Activated CD4-positive, alpha-beta T cell treated with anti-CD3 and anti-CD28 coated beads, Interleukin-2, amount 10 ng/mL, durations not matched to agents 7 days and 5 days (primary cell): ENCODE results near the gene SEPTIN10. TPM values are rescaled to one million over a fixed set of nuclear protein-coding genes. Genes with fewer than 3 reads are reported as not detected.
A peak's percentile ranks its signal among the peaks of the same experiment; 100 is the strongest.
"Not testable (repeated sequence)": the region's sequence is repeated elsewhere in the genome, so short reads cannot be mapped to it uniquely, and the experiment has no call there.

Source experiments
- CTCF ChIA-PET: fragments of 350-600 bp; sonication (Branson Sonifier 250); formaldehyde crosslinking; loops from one replicate; lab custom pipeline; 2021; ENCODE audit warnings: antibody characterized with exemption; lab: Charles Lee
- POLR2A ChIA-PET: fragments of 350-600 bp; sonication (Branson Sonifier 250); formaldehyde crosslinking; loops from one replicate; lab custom pipeline; 2021; ENCODE audit warnings: antibody characterized with exemption; lab: Charles Lee
- DNase-seq: peaks from one replicate; pipeline ENCODE4 v3.0.0-alpha.2; 2020
- H3K27ac Mint-ChIP-seq: one replicate; pipeline ENCODE4 v1.8.0; 2021; ENCODE audit warnings: mild to moderate bottlenecking, moderate library complexity, mixed read lengths
- H3K27me3 Mint-ChIP-seq: one replicate; pipeline ENCODE4 v1.8.0; 2021; ENCODE audit warnings: mixed read lengths
- H3K36me3 Mint-ChIP-seq: one replicate; pipeline ENCODE4 v1.8.0; 2021; ENCODE audit warnings: low read depth, mixed read lengths
- H3K4me1 Mint-ChIP-seq: one replicate; pipeline ENCODE4 v1.8.0; 2021; ENCODE audit warnings: mixed read lengths
- H3K4me3 Mint-ChIP-seq: one replicate; pipeline ENCODE4 v1.8.0; 2021; ENCODE audit warnings: mild to moderate bottlenecking, moderate library complexity, mixed read lengths
- H3K9me3 Mint-ChIP-seq: one replicate; pipeline ENCODE4 v1.8.0; 2021; ENCODE audit warnings: mixed read lengths
- total RNA-seq, 2 experiments: library from RNA; stranded (reverse); gene quantifications; one replicate each; pipeline ENCODE4 v1.2.3, GENCODE V29; 2021

The SEPTIN10 gene
- total RNA-seq, 2 experiments from 2014 or later: 1.7 to 1.8 TPM

DNA sequence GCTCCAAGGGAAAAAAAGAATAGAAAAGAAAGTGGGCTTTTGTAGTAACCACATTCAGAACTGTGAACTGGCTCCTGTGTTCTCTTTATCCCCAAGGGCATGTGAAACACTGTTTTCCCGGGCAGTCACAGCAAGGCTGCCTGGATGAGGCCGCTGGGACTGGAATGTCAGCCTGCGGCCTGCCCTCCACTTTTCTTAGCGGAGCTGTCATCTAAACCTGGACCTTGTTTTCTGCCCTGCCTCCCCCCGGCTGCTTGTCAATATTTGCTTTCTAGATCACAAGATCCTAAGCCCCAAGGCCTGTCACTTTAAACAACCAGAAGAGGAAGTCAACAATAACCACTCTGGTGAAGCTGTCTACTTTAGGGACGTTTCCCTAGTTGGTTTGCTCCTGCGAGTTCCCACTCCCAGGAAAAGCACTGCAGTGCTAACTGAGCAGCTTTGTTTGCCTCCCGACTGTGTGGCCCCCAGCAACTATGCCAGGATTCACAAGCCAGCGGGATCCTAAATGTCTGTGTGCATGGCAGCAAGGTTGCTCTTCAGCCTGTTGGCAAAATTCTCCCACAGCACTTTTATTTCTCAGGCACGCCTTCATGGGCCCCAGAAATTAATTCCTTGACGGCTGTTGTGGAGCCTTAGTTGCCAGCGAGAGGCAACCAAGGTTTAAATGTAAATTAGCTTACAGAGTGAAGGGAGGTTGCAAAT is 31.0 kb upstream of the SEPTIN10 start:
- DNase-seq: no peak
- H3K4me1 Mint-ChIP-seq: no peaks in the 10 kb centered on the region
- no peaks in the 10 kb centered on the region for H3K36me3 Mint-ChIP-seq
- H3K27ac Mint-ChIP-seq: no peak overlapping the region
- no peak overlapping the region for H3K4me3 Mint-ChIP-seq
- ChIA-PET CTCF (interaction anchor here (0.7 kb wide), 1 partner anchor 156 kb away, joined by 4 read pairs; no protein-coding TSS in a partner anchor), POLR2A (no interaction called here)
- H3K9me3 Mint-ChIP-seq: no peaks in the 10 kb centered on the region
- no peaks in the 10 kb centered on the region for H3K27me3 Mint-ChIP-seq

DNA sequence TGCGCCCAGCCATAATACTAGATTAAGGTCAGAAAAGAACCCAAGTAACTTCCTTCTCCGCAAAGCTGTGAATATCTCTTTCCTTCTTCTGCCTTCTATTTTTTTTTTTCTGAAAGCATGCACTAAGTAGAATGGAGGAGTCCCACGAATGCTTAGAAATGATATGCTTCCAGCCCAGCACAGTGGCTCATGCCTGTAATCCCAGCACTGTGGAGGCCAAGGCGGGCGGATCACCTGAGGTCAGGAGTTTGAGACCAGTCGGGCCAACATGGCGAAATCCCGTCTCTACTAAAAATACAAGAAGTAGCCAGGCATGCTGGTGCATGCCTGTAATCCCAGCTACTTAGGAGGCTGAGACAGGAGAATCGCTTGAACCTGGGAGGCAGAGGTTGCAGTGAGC is 26.2 kb upstream of the SEPTIN10 start:
- H3K27ac Mint-ChIP-seq, H3K9me3 Mint-ChIP-seq, POLR2A ChIA-PET, H3K4me1 Mint-ChIP-seq, H3K36me3 Mint-ChIP-seq, CTCF ChIA-PET, H3K4me3 Mint-ChIP-seq, DNase-seq, H3K27me3 Mint-ChIP-seq: not testable (repeated sequence)

DNA sequence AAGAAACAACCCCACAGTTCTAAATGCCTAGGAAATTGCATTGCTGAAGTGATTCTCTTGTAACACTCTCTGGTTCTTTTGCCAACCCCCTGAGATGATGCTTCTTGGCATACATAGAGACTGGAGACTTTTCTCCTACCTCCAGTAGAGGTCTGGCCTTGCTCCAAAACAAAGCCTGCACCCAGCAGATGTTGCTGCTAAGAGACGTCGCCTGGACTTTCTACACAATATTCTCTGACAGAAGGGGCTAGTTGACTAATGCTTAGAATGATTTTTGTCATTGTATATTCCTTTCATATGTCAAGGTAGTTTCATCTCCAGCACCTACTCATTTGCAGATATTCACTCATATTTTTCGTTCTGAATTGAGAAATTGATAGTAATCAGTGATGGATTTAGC is 25.0 kb upstream of the SEPTIN10 start:
- no peaks in the 10 kb centered on the region for H3K36me3 Mint-ChIP-seq
- ChIA-PET CTCF (no interaction called here), POLR2A (no interaction called here)
- H3K4me1 Mint-ChIP-seq: peaks cover 7% of the 10 kb centered on the region
- H3K27me3 Mint-ChIP-seq: peaks cover 2% of the 10 kb centered on the region
- DNase-seq: no peak
- no peaks in the 10 kb centered on the region for H3K9me3 Mint-ChIP-seq
- H3K27ac Mint-ChIP-seq: no peak overlapping the region
- no peak overlapping the region for H3K4me3 Mint-ChIP-seq

DNA sequence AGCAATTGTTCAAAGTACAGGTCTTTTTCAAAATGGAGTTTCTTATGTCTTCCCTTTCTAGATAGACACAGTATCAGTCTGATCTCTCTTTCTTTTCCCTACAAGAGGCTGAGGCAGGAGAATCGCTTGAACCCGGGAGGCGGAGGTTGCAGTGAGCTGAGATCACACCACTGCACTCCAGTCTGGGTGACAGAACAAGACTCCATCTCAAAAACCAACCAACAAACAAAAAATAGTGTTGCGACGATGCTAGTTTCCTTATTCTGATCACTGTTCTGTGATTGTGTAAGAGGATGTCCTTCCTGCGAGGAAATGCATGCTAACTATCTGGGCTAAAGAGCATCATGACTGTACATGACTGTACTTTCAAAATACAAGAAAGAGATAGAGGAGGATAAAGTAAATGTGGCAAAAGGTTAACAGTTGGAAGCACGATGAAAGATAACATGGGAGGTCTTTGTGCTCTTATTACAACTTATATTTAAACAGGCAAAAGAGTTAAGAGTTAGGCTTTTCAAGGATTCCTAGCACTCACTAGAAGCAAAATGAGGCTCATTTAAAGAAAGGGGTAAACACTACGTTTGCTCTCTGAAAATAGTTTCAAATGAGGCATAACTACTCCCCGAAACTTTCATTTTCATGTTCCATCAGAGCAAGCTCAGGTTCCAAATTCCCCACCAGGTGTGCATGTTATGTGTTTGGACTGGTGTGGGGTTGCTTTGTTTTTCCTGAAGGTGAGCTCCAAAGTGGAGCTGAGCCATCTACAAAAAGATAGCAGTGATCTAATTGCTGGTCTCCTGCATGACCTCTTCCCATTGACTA is 24.2 kb upstream of the SEPTIN10 start:
- no peak overlapping the region for H3K27ac Mint-ChIP-seq

DNA sequence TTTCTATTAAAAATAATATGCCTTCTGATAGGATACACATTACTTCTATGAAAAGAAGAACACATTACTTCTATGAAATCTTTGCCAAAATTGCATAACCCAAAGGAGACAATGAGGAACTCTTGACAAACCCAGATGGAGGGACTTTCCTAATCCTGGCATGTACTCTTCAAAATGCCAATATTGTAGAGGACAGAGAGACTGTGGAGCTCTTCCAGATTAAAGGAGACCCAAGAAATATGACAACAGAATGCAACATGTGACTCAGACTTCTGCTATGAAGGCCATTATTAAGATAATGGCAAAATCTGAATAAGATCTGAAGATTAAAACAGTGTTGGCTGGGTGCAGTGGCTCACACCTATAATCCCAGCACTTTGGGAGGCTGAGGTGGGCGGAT is 22.6 kb upstream of the SEPTIN10 start:
- Mint-ChIP-seq H3K27me3 (peaks cover 2% of the 10 kb centered on the region), H3K36me3 (no peaks in the 10 kb centered on the region), H3K27ac (no peak overlapping the region), H3K9me3 (no peaks in the 10 kb centered on the region), H3K4me1 (peaks cover 12% of the 10 kb centered on the region), H3K4me3 (no peak overlapping the region)
- DNase-seq: no peak
- POLR2A ChIA-PET: no interaction called here
- CTCF ChIA-PET: no interaction called here

More for the DNA sequence above, 24.2 kb upstream of the SEPTIN10 start:
- DNase-seq: no peak
- Mint-ChIP-seq H3K36me3 (no peaks in the 10 kb centered on the region), H3K4me1 (peaks cover 12% of the 10 kb centered on the region), H3K4me3 (no peak overlapping the region), H3K27me3 (peaks cover 2% of the 10 kb centered on the region), H3K9me3 (no peaks in the 10 kb centered on the region)
- CTCF ChIA-PET: no interaction called here
- POLR2A ChIA-PET: no interaction called here

DNA sequence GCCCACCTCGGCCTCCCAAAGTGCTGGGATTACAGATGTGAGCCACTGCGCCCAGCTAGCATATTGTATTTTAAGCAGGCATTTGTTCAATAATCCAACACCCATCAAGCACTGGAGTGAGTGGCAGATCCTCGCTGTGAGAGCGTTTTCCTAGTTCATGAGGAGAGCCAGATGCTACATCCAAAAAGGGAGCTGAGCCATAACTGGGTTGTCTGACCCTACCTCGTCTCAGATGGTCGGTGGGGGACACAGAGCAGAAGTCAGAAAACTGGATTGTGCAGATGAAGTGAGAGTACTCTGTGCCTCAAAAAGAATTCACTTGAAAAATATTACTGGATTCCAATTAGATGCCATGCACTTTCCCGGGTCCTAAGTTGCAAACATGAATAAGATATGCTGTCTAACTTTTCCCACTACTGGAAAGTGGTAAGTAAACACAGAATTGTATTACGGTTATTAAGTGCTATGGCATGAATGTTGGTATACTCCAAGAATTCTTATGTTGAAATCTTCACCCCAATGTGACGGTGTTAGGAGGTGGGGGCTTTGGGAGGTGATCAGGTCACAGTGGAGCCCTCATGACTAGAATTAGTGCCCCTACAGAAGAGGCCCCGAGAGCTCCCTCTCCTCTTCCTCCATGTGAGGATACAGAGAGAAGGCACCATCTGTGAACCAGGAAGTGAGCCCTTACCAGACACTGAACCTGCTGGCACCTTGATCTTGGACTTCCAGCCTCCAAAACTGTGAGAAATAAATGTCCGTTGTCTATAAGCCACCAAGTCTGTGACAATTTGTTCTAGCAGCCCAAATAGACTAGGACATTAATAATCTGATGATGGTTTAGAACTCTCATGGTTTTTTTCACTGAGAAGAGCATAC is 21.9 kb upstream of the SEPTIN10 start:
- peaks cover 12% of the 10 kb centered on the region for H3K4me1 Mint-ChIP-seq
- H3K4me3 Mint-ChIP-seq: no peak overlapping the region
- POLR2A ChIA-PET: no interaction called here

DNA sequence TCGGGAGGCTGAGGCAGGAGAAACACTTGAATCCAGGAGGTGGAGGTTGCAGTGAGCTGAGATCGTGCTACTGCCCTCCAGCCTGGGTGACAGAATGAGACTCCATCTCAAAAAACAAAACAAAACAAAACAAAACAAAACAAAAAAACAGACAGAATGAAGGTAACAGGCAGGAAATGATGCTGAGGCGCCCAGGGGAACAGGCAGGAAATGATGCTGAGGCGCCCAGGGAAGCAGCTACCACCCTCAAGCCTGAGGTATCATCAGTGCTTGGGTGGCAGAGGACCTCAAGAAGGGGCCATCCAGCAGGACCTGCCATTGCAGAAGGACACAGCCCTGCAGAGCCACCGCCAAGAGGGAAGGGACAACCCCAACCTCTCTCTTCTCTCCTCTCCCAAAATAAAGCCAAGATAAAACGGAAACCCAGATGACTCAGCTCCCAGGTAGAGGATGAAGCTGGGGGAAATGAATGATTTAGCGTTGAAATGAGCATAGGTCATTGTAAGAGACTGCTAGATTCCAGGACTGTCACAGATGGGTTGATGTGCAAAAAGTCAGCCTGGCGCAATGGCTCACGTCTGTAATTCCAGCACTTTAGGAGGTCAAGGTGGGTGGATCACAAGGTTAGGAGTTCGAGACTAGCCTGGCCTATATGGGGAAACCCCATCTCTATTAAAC is 19.7 kb upstream of the SEPTIN10 start:
- Mint-ChIP-seq H3K36me3 (no peaks in the 10 kb centered on the region), H3K9me3 (no peaks in the 10 kb centered on the region), H3K4me1 (peaks cover 10% of the 10 kb centered on the region), H3K27ac (peak overlapping the region; percentile 66), H3K27me3 (peaks cover 2% of the 10 kb centered on the region), H3K4me3 (no peak overlapping the region)
- ChIA-PET CTCF (interaction anchor here (0.6 to 1.0 kb wide), 3 partner anchors 10 to 549 kb away, joined by 4 read pairs; no protein-coding TSS in a partner anchor), POLR2A (no interaction called here)
- DNase-seq: no peak

More for the DNA sequence above, 21.9 kb upstream of the SEPTIN10 start:
- H3K36me3 Mint-ChIP-seq: no peaks in the 10 kb centered on the region
- CTCF ChIA-PET: no interaction called here
- H3K27ac Mint-ChIP-seq: no peak overlapping the region
- peaks cover 2% of the 10 kb centered on the region for H3K27me3 Mint-ChIP-seq
- H3K9me3 Mint-ChIP-seq: no peaks in the 10 kb centered on the region
- DNase-seq: no peak

DNA sequence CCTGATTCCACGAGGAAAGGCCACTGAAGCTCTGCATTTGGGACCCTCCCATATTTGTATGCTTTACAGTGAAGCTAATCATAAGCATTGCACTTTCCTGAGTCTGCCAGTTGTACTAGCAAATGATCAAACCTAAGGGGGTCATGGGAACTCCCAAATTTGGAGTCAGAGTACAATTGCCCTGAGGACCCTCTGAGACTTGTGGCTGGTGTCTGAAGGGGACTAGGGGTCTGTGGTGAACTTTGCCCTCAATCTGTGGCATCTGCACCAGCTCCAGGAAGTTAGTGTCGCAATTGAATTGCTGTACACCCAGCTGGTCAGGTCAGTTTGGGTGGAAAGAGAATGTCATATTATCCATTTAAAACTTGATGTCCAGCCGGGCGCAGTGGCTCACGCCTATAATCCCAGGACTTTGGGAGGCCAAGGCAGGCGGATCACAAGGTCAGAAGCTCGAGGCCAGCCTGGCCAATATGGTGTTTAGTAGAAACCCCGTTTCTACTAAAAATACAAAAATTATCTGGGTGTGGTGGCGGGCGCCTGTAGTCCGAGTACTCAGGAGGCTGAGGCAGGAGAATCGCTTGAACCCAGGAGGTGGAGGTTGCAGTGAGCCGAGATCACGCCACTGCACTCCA is 18.5 kb upstream of the SEPTIN10 start:
- H3K9me3 Mint-ChIP-seq: no peaks in the 10 kb centered on the region
- POLR2A ChIA-PET: no interaction called here
- DNase-seq: no peak
- CTCF ChIA-PET: no interaction called here
- peaks cover 2% of the 10 kb centered on the region for H3K27me3 Mint-ChIP-seq
- H3K36me3 Mint-ChIP-seq: no peaks in the 10 kb centered on the region
- H3K4me1 Mint-ChIP-seq: peaks cover 5% of the 10 kb centered on the region
- H3K4me3 Mint-ChIP-seq: no peak overlapping the region
- H3K27ac Mint-ChIP-seq: no peak overlapping the region

DNA sequence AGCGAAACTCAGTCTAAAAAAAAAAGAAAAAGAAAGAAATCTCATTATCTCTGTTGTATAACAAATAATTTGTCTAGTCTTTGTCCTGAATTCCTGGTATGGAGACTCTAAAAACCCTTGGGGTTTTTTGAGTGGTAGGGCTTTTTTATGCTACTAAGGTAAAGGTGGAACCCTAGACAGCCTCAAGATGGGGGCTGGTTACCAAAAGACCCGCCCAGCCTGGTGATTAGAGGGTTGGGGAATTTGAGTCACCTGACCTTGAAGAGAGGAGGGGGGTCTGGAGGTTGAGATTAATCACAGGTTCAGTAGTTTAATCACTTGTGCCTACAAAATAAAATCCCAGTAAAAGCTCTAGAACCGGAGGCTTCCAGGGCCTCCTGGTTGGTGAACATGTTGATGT is 18.0 kb upstream of the SEPTIN10 start:
- Mint-ChIP-seq H3K4me3 (no peak overlapping the region), H3K27ac (no peak overlapping the region), H3K4me1 (peaks cover 5% of the 10 kb centered on the region), H3K9me3 (no peaks in the 10 kb centered on the region), H3K36me3 (no peaks in the 10 kb centered on the region), H3K27me3 (peaks cover 2% of the 10 kb centered on the region)
- ChIA-PET POLR2A (no interaction called here), CTCF (interaction anchor here (1.0 kb wide), 1 partner anchor 9 kb away, joined by 3 read pairs; no protein-coding TSS in a partner anchor)
- no peak for DNase-seq

DNA sequence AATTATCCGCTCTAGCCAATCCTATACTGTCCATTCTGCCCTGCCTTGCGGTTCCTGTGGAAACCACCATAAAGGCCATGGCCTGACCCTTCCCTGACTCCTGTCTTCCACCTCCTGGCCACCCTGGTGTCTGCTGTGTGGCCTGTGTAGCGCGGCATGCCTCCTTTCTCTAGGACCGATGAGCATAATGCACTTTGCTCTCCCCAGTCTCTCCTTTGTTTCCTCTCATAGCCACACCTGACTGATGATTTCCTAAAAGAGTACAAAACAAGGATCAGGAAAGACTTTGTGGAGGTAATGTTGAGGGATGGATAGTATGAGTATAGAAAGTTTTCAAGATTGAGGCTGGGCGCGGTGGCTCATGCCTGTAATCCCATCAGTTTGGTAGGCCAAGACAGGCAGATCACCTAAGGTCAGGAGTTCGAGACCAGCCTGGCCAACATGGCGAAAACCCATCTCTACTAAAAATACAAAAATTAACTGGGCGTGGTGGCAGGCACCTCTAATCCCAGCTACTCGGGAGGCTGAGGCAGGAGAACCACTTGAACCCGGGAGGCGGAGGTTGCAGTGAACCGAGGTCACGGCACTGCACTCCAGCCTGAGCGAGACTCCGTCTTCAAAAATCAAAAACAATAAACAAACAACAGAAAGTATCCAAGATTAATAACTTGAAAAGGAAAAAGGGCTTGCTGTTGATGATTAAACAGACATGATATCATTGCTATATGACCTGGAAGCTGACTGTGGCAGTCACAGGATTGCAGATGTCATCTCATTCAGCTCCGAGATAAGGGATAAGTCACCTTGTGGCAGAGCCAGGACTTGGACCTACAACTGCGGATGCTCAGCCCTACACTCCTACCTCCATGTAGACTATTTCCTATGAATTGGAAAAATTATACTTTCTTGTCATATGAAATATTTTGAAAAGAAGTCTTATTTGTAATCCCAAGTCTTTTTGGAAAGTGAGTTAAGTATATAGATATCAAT is 17.0 kb upstream of the SEPTIN10 start:
- Mint-ChIP-seq H3K27ac (no peak overlapping the region), H3K4me1 (peaks cover 5% of the 10 kb centered on the region), H3K36me3 (no peaks in the 10 kb centered on the region), H3K27me3 (peaks cover 2% of the 10 kb centered on the region), H3K4me3 (no peak overlapping the region), H3K9me3 (no peaks in the 10 kb centered on the region)
- no peak for DNase-seq
- ChIA-PET POLR2A (no interaction called here), CTCF (interaction anchor here (1.0 kb wide), 1 partner anchor 8 kb away, joined by 3 read pairs; no protein-coding TSS in a partner anchor)

DNA sequence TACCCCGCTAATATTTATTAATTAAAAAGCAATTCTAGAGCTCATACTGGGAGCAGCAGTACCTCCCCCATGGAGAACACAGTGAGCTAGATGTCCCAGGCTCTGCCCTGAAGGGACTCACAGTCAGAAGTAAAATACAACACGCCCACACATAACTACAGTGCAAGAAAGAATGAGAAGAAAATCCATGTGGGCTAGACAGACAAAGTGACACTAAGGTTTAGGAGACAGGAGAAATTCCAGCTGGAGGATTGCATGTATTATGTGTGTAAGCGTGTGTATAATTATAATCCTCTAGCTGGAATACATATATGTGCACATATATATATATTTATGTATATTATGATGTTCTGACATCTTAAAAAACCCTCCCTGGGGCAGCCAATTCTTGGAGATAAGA is 16.1 kb upstream of the SEPTIN10 start:
- Mint-ChIP-seq H3K27ac (no peak overlapping the region), H3K9me3 (no peaks in the 10 kb centered on the region), H3K36me3 (no peaks in the 10 kb centered on the region), H3K4me3 (no peak overlapping the region), H3K27me3 (no peaks in the 10 kb centered on the region), H3K4me1 (peaks cover 5% of the 10 kb centered on the region)
- DNase-seq: no peak
- ChIA-PET POLR2A (no interaction called here), CTCF (no interaction called here)
